ENCODE measurements around the gene OPCML.

OPCML gene

GRCh38 chr11:133331031-133331430 is 201.3 kb downstream of the OPCML start:
- no peak for DNase-seq (ENCODE audit: low spot score)
- TF ChIP-seq CTCF (IDR thresholded peaks at IDR 0.05; ENCODE audit: extremely low read depth, missing control alignments), result no peak

GRCh38 chr11:133326849-133327248 is 205.5 kb downstream of the OPCML start:
- TF ChIP-seq CTCF (IDR thresholded peaks at IDR 0.05; ENCODE audit: extremely low read depth, missing control alignments), result no peak
- no peak for DNase-seq (ENCODE audit: low spot score)

- no peak for TF ChIP-seq CTCF (IDR thresholded peaks at IDR 0.05; ENCODE audit: extremely low read depth, missing control alignments)
- no peak for DNase-seq (ENCODE audit: low spot score)
Measured at GRCh38 chr11:133326332-133326731, 206.0 kb downstream of the OPCML start.

GRCh38 chr11:133325711-133326110 is 206.6 kb downstream of the OPCML start:
- no peak for DNase-seq (ENCODE audit: low spot score)

GRCh38 chr11:133323354-133323753 is 208.9 kb downstream of the OPCML start:
- no peak for TF ChIP-seq CTCF (IDR thresholded peaks at IDR 0.05; ENCODE audit: extremely low read depth, missing control alignments)

More at GRCh38 chr11:133325711-133326110, 206.6 kb downstream of the OPCML start:
- TF ChIP-seq CTCF (IDR thresholded peaks at IDR 0.05; ENCODE audit: extremely low read depth, missing control alignments), result no peak

GRCh38 chr11:133318221-133318620 is 214.1 kb downstream of the OPCML start:
- TF ChIP-seq CTCF (IDR thresholded peaks at IDR 0.05; ENCODE audit: extremely low read depth, missing control alignments), result no peak
- DNase-seq (ENCODE audit: low spot score), result no peak

More at GRCh38 chr11:133323354-133323753, 208.9 kb downstream of the OPCML start:
- no peak for DNase-seq (ENCODE audit: low spot score)

- TF ChIP-seq CTCF (IDR thresholded peaks at IDR 0.05; ENCODE audit: extremely low read depth, missing control alignments), result no peak
- no peak for DNase-seq (ENCODE audit: low spot score)
Measured at GRCh38 chr11:133311230-133311629, 221.1 kb downstream of the OPCML start.
